Small intestine (tissue), 7 donors: ENCODE measurements around the gene INSR. TPM values are rescaled to one million over a fixed set of nuclear protein-coding genes. Genes with fewer than 3 reads are reported as not detected.
"Not testable (repeated sequence)": the region's sequence is repeated elsewhere in the genome, so short reads cannot be mapped to it uniquely, and the experiment has no call there.

Source experiments
- DNase-seq, 2 donors: peaks; one replicate each; pipeline versions ENCODE4 v3.0.0 to v3.0.0-alpha.2; 2013
- FAIRE-seq: peaks from 2 replicates; lab custom pipeline; 2012; peaks lifted over from hg19 to GRCh38; lab: Jason Lieb, UNC
- H3K27ac ChIP-seq, 3 donors: one replicate each; pipeline ENCODE4 v1.5.1; 2013; ENCODE audit warnings: low read length in 2 of 3, mild to moderate bottlenecking in 2 of 3, control low read depth in 1 of 3, inconsistent platforms in 1 of 3, low read depth in 1 of 3, moderate library complexity in 1 of 3
- H3K27me3 ChIP-seq, 3 donors: one replicate each; pipeline ENCODE4 v1.6.1; 2013; ENCODE audit warnings: low read length in 3 of 3, inconsistent platforms in 1 of 3; ENCODE audit not compliant: control insufficient read depth in 3 of 3, insufficient read depth in 3 of 3
- H3K36me3 ChIP-seq, 3 donors: one replicate each; pipeline ENCODE4 v1.6.1; 2013; ENCODE audit warnings: low read length in 3 of 3, inconsistent platforms in 1 of 3, low read depth in 1 of 3, mild to moderate bottlenecking in 1 of 3, moderate library complexity in 1 of 3; ENCODE audit not compliant: control insufficient read depth in 3 of 3, insufficient read depth in 2 of 3
- H3K4me1 ChIP-seq, 3 donors: one replicate each; pipeline ENCODE4 v1.6.1; 2013; ENCODE audit warnings: low read length in 2 of 3, inconsistent platforms in 1 of 3, low read depth in 1 of 3, mild to moderate bottlenecking in 1 of 3, moderate library complexity in 1 of 3; ENCODE audit not compliant: control insufficient read depth in 3 of 3, insufficient read depth in 2 of 3
- H3K4me3 ChIP-seq, 3 donors: one replicate each; pipeline ENCODE4 v1.5.1; 2013; ENCODE audit warnings: low read length in 3 of 3, control low read depth in 1 of 3, inconsistent platforms in 1 of 3, low read depth in 1 of 3, mild to moderate bottlenecking in 1 of 3, moderate library complexity in 1 of 3
- H3K9me3 ChIP-seq, 2 donors: one replicate each; pipeline ENCODE4 v1.6.1; 2013; ENCODE audit warnings: low read depth in 1 of 2, low read length in 1 of 2; ENCODE audit not compliant: control insufficient read depth in 2 of 2, insufficient read depth in 1 of 2
- WGBS, 3 donors: extraction: QIAGEN DNeasy Blood & Tissue Kit; methylation state at CpG; one replicate each; pipeline ENCODE4 v1.1.7; 2013; 5-methylcytosine and 5-hydroxymethylcytosine counted together
- polyA plus RNA-seq, 4 donors: library from polyadenylated mRNA; stranded (reverse) in 3 of 4; unstranded in 1 of 4; fragments of 200-250 nt in 3 of 4; fragments of 120-200 nt in 1 of 4; gene quantifications; one replicate each; pipeline versions ENCODE4 v1.2.1 to v1.2.3, GENCODE V29; 2013
- donor health status: healthy with polysubstance abuse.
- donor health status: control.
- donor health status: control.
- donor health status: Bipolar disorder and iron deficiency.
- donor health status: healthy.

INSR gene
- polyA plus RNA-seq, 4 donors: 10.6 to 34.4 (median 16.0) TPM

GRCh38 chr19:7229735-7230134, 64.5 kb downstream of the INSR start:
- peaks cover 0 to 3% (median 0%) of the 10 kb centered on the region in 3 donors for H3K4me1 ChIP-seq
- WGBS, 3 donors: 90 to 96% (median 94%) methylated on average over 5 of the region's 5 CpGs
- no peaks in the 10 kb centered on the region for H3K27me3 ChIP-seq
- FAIRE-seq (no peak), DNase-seq (no peak)
- no peak overlapping the region for H3K27ac ChIP-seq
- no peak overlapping the region for H3K4me3 ChIP-seq
- H3K9me3 ChIP-seq: no peaks in the 10 kb centered on the region
- peaks cover 0 to 12% (median 0%) of the 10 kb centered on the region in 3 donors for H3K36me3 ChIP-seq

GRCh38 chr19:7228935-7229541, 65.2 kb downstream of the INSR start:
- WGBS, 3 donors: 64 to 75% (median 73%) methylated on average over 1 of the region's 1 CpG
- H3K9me3 ChIP-seq: no peaks in the 10 kb centered on the region

GRCh38 chr19:7227735-7228134, 66.5 kb downstream of the INSR start:
- DNase-seq (no peak), FAIRE-seq (no peak)
- no peak overlapping the region for H3K27ac ChIP-seq
- peaks cover 0 to 12% (median 0%) of the 10 kb centered on the region in 3 donors for H3K36me3 ChIP-seq
- H3K9me3 ChIP-seq: no peaks in the 10 kb centered on the region
- H3K4me3 ChIP-seq: no peak overlapping the region
- no peaks in the 10 kb centered on the region for H3K27me3 ChIP-seq
- WGBS, 3 donors: 85 to 96% (median 86%) methylated on average over 6 of the region's 6 CpGs
- H3K4me1 ChIP-seq: peaks cover 0 to 3% (median 3%) of the 10 kb centered on the region in 3 donors

More at GRCh38 chr19:7228935-7229541, 65.2 kb downstream of the INSR start:
- H3K4me3 ChIP-seq: no peak overlapping the region
- DNase-seq (no peak), FAIRE-seq (no peak)
- no peak overlapping the region for H3K27ac ChIP-seq
- no peaks in the 10 kb centered on the region for H3K27me3 ChIP-seq
- H3K4me1 ChIP-seq: peaks cover 0 to 3% (median 3%) of the 10 kb centered on the region in 3 donors
- H3K36me3 ChIP-seq: peaks cover 0 to 15% (median 0%) of the 10 kb centered on the region in 3 donors

- H3K27ac ChIP-seq, H3K4me3 ChIP-seq, H3K27me3 ChIP-seq, DNase-seq, H3K4me1 ChIP-seq, FAIRE-seq, H3K9me3 ChIP-seq: not testable (repeated sequence)
- WGBS, 3 donors: 90 to 93% (median 91%) methylated on average over 5 of the region's 5 CpGs
- peaks cover 0 to 12% (median 0%) of the 10 kb centered on the region in 3 donors for H3K36me3 ChIP-seq
Observed at GRCh38 chr19:7227149-7227548, 67.1 kb downstream of the INSR start.

GRCh38 chr19:7226739-7227138, 67.5 kb downstream of the INSR start:
- no peaks in the 10 kb centered on the region for H3K27me3 ChIP-seq
- no peak for FAIRE-seq
- peaks cover 0 to 5% (median 3%) of the 10 kb centered on the region in 3 donors for H3K4me1 ChIP-seq
- no peak overlapping the region for H3K4me3 ChIP-seq
- peaks cover 0 to 12% (median 0%) of the 10 kb centered on the region in 3 donors for H3K36me3 ChIP-seq
- H3K9me3 ChIP-seq: no peaks in the 10 kb centered on the region
- DNase-seq: no peak
- no peak overlapping the region for H3K27ac ChIP-seq

GRCh38 chr19:7225741-7226140, 68.5 kb downstream of the INSR start:
- no peak for DNase-seq
- no peak for FAIRE-seq
- H3K27ac ChIP-seq: no peak overlapping the region
- peaks cover 0 to 5% (median 3%) of the 10 kb centered on the region in 3 donors for H3K4me1 ChIP-seq
- no peak overlapping the region for H3K4me3 ChIP-seq
- 73 to 82% (median 80%) methylated on average over 10 of the region's 10 CpGs for WGBS, 3 donors
- no peaks in the 10 kb centered on the region for H3K9me3 ChIP-seq
- H3K36me3 ChIP-seq: peaks cover 0 to 12% (median 0%) of the 10 kb centered on the region in 3 donors
- no peaks in the 10 kb centered on the region for H3K27me3 ChIP-seq

- H3K36me3 ChIP-seq: peaks cover 0 to 10% (median 0%) of the 10 kb centered on the region in 3 donors
- H3K27me3 ChIP-seq: no peaks in the 10 kb centered on the region
- H3K4me3 ChIP-seq: no peak overlapping the region
- H3K4me1 ChIP-seq: peaks cover 0 to 5% (median 3%) of the 10 kb centered on the region in 3 donors
- DNase-seq: no peak
- FAIRE-seq: no peak
- 92 to 99% (median 95%) methylated on average over 7 of the region's 7 CpGs for WGBS, 3 donors
- H3K27ac ChIP-seq: no peak overlapping the region
- H3K9me3 ChIP-seq: no peaks in the 10 kb centered on the region
Observed at GRCh38 chr19:7224995-7225394, 69.2 kb downstream of the INSR start.

- Histone ChIP-seq H3K27ac (peak overlapping the region in 2 of 3 donors; percentile 18 to 48), H3K9me3 (no peaks in the 10 kb centered on the region), H3K27me3 (no peaks in the 10 kb centered on the region), H3K4me1 (peaks cover 0 to 5% (median 3%) of the 10 kb centered on the region in 3 donors), H3K4me3 (no peak overlapping the region), H3K36me3 (peaks cover 0 to 7% (median 0%) of the 10 kb centered on the region in 3 donors)
- FAIRE-seq (no peak), DNase-seq (peak in 1 of 2 donors; percentile 17)
- 47 to 82% (median 59%) methylated on average over 18 of the region's 18 CpGs for WGBS, 3 donors
Observed at GRCh38 chr19:7224209-7224686, 70.0 kb downstream of the INSR start.
